HG02884 (cell line): ENCODE results near the gene SPACA4.

Experiments used
- ATAC-seq: cut with Tn5 transposase; IDR thresholded peaks from one replicate; pipeline ENCODE4 v1.9.1; 2021; ENCODE audit warnings: mild to moderate bottlenecking, moderate library complexity; ENCODE audit not compliant: unreplicated experiment

SPACA4 gene

DNA sequence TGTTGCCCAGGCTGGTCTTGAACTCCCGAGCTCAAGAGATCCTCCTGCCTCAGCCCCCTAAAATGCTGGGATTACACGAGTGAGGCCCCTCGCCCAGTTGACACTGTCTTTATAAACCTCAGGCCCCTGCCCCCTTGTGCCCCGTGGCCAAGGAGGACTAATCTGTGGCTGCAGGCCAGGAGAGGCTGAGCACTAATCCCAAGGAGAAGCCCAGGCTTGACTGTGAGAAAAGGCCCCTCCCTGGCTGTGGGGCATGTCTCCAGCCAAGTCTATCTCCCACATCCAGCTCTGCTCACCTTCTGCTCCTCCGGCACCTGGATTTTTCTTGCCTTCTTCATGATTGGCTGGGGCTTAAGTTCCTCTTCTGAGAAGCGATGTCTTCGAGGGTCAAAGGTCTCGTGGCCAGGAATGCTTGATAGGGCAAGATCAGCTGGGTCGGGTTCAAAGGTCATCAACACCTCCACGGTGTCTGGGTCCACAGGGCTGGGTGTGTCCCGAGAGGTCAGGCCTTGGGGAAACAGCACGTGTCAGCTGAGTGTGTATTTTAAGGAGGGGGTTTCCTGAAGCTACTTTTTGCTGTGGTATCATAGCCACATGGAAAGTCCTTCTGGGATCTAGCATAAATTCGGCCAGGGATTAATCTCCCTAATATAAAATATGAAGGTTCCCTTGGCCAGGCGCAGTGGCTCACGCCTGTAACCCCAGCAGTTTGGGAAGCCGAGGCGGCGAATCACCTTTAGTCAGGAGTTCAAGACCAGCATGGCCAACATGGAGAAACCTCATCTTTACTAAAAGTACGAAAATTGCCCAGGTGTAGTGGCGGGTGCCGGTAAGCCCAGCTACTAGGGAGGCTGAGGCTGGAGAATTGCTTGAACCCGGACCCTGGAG is 26.9 kb downstream of the SPACA4 start:
- ATAC-seq: no peak

DNA sequence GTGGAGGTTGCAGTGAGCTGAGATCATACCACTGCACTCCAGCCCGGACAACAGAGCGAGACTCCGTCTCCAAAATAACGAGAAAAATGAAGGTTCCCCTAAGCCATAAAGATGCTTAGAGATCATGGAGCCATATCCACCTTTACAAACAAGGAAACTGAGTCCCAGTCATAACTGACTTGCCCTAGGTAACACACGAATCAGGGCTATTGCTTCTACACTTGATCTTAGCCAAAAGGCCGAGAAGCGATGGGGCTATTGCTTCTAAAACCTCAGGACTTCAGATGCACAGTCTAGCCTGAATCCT is 27.4 kb downstream of the SPACA4 start:
- no peak for ATAC-seq

DNA sequence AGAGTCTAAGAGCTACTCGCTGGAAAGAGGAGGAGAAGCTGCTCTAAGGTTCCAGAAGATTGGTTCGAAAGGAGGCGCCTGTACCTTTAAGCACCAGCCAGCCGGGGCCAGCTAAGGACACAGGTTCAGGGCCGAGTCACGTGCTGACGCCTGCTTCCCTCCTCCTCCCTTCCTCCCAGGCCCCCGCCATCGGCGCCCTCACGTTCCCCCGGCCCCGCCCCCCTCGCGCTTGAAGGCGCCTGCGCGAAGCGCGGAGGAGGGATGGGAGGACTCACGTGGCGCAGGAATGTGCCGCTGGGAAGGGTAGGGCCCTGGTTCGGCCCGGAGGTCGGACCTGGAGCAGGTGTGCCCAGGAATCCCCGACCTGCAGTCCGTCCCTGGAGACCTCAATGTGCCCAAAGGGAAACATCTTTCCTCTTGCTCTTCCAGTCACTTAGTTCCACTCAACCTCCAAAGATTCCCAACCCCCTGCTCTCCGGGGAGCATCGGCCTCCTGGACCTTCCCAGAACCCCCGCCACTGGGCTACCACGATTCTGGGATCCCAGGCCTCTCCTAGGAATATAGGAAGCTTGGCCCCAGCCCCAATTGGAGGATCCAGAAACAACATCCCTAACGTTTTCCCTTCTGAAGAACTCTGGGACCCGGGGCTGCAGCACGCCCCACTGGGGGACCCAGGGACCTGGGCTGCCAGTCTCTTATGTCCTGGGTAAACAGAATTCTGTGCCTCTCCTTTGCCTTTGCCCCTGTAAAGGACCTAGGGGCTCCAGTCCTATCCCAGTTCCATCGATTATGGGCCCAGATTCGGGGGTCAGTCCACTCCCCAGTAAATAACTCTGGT is 28.1 kb downstream of the SPACA4 start:
- ATAC-seq: no peak

DNA sequence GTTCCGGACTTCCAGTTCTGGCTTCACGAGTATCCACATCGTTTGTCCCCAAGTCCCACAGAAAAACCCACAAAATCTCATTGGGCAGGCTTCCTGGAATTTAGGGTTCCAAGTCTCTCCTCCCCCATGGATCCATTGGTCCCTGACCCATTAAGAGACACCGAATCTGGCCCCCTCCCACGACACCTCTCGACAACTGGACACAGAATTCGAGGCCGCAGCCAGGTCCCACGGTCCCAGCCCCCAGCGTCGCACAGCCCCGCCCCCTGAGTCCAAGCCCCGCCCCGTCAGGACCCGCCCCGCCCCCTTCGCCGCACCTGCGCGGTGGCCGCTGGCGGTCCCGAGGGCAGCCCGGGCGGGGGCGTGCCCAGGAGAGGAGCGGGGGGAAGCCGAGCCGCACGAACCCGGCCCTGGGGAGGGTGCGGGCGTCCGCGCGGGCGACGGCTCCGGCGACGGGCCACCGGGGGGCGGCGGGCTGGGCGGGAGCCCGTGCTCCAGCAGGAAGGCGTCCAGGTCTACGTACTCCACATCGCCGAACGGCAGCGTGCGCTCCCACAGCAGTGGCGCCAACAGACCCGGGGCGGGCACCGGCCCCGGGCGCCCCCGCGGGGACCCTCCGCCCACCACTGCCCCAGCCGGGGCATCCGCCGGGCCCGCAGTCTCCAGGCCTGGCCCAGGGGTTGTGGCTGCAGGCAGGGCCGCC is 28.9 kb downstream of the SPACA4 start:
- no peak for ATAC-seq

DNA sequence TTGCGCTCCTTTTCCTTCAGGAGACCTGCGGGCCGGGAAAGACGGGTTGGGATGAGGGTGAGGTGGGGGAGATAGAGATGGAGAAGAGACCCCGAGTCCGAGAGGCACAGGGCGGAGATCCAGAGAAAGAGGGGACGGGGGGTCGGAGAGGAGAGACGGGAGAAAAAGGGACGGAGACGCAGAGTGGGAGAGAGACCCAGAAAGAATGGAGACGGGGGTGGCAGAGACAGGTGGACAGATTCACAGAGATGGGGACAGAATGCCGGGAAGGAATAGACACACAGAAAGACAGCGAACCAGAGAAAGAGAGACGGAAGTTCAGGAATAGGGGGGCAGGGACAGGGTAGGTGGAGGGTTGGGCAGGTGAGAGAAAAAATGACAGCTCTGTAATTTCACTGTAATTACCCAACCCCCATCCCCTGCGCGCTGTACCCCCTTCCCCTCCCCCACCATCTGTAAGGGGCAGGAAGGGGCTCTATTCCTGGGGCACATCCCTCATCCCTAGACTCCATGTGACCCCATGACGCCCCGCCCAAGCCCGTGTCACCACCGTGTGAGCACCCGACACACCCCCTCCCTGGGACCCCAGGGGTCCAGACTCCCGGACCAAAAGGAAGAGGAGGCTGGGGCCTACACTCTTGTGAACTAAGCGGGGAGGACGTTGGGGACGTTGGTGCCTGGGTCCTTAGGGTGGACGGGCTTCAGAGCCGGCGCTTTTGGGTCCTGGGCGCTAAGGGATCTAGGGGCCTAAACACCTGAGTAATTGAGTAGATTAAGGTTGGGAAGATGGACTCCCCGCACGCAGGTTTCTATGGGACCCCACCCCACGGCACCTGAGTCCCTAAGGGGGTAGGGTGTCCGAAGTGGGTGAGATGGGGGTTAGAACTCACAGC is 29.7 kb downstream of the SPACA4 start:
- no peak for ATAC-seq

DNA sequence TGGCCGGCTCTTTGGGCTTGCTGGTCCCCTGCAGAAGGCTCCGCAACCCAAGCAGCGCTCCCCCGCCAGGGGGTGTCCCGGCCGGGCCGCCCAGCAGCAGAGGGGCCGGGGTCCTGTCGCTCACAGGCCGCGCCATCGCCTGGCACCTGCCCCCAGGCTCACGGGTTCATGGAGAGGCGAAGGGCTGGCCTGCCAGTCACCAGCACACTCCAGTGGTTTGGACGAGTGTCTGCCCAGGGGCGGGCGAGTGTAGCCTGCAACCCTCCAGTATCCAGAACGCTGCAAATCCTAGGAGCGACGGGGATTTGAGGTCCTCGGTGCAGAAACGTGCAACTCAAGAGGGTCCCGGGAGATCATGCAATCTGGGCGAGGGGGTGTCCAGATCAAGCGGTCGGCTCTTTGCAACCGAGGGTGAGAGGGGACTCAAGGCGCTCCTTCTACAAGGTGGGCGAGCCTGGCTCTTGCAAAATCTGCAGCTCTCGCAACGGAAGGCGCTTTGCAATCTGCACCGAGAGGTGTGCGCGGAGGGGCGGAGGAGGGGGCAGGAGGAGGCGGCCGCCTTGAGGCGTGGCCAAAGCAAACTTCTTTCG is 30.4 kb downstream of the SPACA4 start, which contains the start of gene DBP:
Gene DBP (minus strand): TSS at position 521 of the 590 bp plus-strand sequence. CDS start 385 bp downstream, at position 136.
- no peak for ATAC-seq

DNA sequence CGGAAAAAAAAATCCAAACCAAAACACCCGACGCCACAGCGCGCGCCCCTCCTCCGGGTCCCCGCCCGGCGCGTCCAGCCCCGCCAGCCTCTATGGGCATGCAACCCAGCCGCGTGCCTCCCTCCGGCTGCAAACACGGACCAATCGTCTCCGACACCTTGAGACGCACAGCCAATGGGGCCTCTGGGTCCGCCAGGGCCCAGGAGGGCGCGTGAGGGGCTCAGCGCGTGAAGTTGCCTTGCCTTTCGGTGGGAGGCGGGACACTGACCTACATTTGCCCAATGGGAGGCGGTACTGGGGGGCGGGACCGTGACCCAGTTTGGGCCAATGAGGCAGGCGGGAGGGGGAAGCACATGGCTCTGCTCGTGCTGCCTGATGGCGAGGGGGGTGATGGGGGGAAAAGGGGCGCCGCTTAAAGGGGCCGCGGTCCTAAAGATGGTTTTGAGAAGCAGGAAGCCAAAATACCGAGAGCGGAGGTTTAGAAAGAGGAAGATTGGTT is 31.0 kb downstream of the SPACA4 start:
- peak; percentile 58 for ATAC-seq

DNA sequence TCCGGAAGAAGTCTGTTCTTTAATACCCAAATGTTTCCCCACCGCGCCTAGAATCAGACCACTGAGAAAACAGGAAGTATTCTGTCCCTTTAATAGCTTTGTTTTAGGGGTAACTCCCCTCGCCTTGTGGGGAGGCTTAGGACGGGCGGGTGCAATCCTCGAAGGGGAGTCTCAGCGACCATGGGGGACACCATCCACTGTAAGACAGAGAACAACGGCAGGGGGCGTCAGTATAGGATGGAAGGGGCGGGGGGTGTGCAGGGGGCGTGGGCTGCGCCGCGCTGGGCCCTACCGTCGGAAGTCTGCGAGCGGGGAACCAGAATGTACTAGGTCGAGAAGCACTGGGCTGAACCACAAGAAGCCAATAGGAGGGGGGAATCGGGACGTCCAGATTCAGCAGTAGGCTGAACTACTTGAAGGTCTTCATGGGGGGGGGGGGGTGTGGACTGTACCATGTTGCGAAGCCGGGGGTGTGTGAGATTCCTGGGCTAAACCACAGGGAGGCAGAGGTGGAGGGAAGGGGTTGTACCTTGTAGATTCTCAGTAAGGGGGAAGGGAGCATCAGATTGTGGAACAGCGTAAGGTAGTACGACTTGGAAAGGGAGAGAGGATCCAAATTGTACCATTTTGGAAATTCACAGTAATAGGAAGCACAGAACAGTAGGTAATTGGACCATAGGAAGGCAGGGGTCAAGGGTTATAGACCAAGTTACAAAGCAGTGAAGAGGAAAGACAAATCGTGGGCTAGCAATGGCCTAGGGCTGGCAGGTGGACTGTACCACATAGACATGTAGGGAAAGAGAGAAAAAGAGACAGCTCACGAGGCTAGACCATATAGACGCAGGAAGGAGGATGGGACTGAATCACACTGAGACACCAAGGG is 31.6 kb downstream of the SPACA4 start:
- ATAC-seq: peak; percentile 23

DNA sequence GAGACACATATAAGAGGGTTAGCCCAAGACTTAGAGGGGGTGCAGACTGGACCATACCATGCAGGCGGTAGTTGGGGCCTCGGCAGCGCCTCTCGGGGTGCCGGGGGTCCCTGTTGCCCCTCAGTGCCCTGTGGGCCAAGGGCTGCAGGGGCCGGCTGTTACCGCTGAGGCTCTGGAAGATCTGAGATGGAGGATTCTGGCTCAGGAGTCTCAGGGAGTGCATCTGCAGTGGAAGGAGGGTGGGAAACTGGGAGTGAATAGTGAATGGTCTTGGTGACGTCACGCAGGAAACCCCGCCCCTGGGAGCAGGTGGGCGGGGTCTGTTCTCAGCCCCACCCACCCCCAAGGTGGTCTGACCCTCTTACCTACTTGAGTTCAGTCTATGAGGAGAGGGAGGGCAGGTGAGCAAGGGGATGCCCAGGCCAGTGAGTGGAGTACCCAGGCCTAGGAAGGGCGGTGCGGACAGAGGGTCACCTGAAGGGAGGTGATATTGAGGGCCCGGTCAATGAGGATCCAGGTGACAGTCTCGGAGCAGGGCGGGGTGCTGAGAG is 32.4 kb downstream of the SPACA4 start:
- ATAC-seq: no peak

DNA sequence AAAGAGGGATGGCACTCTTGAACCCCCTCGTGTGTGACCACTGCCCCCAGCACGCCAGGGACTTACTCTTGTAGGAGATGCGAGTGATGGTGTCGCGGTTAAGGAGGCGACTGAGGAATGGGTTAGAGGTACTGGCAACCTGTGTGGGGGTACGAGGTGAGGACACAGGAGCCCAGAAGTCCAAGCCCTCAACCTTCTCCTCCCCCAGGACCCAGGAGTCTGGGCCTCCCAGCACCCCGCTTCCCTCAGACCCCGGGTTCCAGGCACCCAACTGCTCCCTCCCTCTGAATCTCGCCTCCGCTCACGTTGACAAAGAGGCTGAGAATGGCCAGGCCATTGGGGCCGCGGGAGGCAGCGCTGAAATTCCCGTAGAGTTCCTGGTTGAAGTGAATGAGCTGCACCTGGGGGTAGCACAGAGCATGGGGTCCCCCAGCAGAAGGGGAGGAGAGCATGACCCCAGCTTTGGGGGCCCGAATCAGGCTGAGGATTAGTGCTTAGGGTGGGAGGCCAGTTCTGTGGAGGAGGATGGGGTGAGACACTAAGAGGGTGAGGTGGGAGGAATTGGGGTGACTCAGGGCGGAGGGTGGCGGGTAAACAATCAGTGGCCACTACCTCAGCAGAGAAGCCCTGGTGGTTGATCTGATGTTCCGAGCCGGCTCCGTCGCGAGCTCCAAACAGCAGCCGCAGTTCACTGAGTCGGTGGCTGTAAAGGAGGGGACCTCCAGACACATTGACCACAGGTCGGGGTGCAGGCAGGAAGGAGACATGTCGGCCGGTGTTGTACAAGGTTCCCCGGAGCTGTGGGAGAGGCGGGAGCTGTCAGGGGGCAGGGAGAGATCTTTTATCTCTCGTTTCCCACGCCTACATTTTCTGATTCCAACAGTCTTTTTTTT is 33.2 kb downstream of the SPACA4 start:
- ATAC-seq: no peak

DNA sequence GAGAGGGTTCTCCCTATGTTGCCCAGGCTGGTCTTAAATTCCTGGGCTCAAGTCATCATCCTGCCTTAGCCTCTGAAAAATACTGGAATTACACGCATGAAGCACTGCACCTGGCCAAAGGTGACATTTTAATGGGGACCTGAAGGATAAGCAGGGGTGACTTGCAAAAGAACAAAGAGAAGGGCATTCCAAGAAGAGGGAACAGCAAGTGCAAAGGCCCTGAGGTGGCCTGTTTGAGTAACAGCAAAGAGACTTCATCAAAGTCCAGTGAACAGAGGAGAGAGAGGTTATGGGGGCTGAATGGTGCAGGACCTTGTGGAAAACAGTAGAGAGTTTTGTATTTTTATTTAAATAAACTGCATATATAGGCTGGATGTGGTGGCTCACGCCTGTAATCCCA is 35.3 kb downstream of the SPACA4 start:
- no peak for ATAC-seq

DNA sequence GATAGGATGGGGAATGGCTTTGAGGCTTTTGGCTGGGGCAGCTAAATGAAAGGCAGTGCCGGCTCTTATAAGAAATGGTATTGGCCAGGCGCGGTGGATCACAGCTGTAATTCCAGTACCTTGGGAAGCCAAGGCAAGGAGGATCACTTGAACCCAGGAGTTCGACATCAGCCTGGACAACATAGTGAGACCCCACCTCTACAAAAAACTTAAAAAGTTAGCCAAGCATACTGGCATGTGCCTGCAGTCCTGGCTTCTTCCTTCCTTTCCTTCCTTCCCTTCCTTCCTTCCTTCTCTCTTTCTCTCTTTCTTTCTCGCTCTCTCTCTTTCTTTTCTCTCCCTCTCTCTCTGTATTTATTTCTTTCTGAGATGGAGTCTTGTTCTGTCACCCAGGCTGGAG is 36.3 kb downstream of the SPACA4 start:
- ATAC-seq: no peak

DNA sequence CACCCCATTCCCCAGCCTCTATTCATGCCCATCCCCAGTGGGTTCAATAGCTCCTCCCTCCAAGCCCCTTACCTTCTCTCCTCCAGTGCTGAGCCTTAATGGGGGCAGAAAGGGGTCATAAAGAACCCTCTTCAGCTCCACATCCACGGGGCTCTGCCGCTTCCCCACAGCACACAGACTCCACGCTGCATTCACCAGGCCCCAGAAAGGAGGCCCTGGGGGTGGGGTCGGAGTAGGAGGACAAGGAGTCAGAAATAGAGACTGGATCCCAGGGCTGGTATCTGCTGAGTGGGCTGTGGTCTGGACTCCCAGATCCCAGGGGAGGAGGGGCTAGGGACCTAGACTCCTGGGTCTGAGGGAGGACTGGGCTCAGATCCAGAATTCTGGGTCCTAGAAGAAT is 37.8 kb downstream of the SPACA4 start:
- no peak for ATAC-seq

DNA sequence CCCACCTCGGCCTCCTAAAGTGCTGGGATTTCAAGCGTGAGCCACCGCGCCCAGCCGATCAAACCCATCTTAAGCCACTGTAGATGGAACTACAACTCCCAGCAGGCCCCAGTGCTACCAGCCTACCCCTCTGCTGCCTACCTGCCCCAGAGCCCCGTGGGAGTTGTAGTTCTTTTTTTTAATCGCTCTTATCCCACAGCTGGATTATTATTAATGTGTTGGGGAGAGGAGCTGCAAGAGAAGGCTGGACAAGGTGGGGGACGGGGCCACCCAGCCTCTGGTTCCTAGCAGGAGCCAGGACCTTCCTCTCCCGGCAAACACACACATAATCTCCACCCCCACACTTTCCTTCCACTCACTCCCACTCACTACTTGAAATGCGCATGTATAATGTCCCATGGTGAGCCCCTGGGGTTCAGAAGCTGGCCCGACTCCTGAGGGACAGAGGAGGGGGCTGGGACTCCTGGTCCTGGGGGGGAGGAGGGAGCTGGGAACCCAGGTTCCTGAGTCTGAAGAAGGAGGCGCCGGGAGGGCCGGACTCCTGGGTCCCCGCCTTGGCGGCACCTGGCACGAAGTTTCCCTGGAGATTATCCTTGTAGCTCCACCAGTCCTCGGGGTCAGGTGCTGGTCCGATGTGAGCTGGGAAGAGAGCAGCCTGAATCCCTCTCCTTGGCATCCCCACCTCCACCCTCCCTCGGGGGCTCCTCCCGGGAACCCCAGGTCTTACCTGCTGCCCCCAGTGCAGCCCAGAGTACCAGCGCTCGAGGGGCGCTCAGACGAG is 38.5 kb downstream of the SPACA4 start:
- no peak for ATAC-seq

DNA sequence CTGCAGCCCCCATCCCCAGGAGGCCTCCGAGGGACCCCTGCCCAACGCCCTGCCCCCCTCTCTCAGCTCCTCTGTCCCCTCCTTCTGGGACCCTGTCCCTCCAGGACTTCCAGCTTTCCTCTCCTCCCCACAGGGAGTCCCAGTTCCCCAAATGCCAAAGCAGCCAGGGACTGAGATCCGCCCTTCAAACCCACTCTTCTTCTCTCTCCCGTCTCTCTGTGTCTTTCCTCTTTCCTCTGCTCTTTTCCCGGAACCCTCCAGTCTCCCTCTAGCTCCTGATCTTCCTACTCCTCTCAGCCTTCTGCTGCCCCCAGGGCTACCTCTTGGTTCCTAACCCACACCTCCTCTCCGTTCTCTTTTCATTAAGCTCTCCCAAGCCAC is 39.1 kb downstream of the SPACA4 start:
- no peak for ATAC-seq

DNA sequence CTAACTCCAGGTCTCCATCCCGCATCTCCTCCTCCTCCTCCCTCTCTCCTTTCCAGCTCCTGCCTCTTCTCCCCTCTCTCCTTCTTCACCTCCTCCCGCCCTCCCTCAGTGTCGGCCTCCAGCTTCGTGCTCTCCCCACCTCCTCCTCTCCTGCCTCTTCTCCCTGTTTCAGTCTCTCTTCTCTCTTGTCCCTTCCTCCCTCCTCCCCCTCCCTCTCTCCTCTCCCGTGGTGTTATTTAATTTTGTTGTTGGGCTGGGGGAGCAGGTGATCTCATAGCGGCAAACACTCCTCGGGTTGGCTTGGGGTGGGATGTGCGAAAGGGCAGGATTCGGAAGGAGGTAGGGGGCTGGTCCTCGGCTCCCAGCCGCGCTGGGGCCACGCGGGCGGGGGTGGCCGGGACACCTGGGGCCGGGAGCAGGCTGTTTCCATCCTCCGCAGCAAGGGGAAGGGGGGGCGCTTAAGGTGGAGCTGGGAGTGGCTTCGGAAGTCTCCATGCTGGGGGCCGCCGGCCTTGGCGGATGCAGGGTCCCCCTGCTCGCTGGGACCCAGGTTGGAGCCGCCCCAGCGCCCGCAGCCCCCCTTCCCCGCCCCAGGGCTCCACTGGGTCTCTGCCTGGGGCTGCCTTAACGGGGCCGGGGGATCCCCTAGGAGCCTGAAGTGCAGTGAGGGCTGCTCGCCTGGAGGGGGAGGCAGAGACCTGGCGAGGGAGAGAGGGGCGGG is 39.6 kb downstream of the SPACA4 start, which contains the start of gene CA11:
Gene CA11 (minus strand): TSS at position 187 of the 721 bp plus-strand sequence. CDS start 555 bp downstream, outside the sequence.
- ATAC-seq: peak; percentile 80
